Suprapubic skin (tissue), 4 donors: ENCODE data around the gene NFATC2. TPM values are rescaled to one million over a fixed set of nuclear protein-coding genes. Genes with fewer than 3 reads are reported as not detected.

ENCODE experiments used
- DNase-seq, 2 donors: peaks; one replicate each; pipeline ENCODE4 v3.0.0-alpha.2; 2019; ENCODE audit warnings: low spot score in 2 of 2
- H3K27ac ChIP-seq: fragments of 200-600 bp; sonication (generic); one replicate; pipeline ENCODE4 v1.5.1; 2019
- H3K27me3 ChIP-seq: fragments of 200-600 bp; sonication (generic); one replicate; pipeline ENCODE4 v1.5.1; 2019
- H3K36me3 ChIP-seq: fragments of 200-600 bp; sonication (generic); one replicate; pipeline ENCODE4 v1.5.1; 2019
- H3K4me1 ChIP-seq: fragments of 200-600 bp; sonication (generic); one replicate; pipeline ENCODE4 v1.5.1; 2019
- H3K4me3 ChIP-seq: fragments of 200-600 bp; sonication (generic); one replicate; pipeline ENCODE4 v1.5.1; 2019; ENCODE audit warnings: mild to moderate bottlenecking
- H3K9me3 ChIP-seq: fragments of 200-600 bp; sonication (generic); one replicate; pipeline ENCODE4 v1.5.1; 2019
- EP300 ChIP-seq: sonication (generic); formaldehyde crosslinking; IDR thresholded peaks from one replicate; pipeline ENCODE4 v1.6.1; 2017; ENCODE audit warnings: antibody characterized with exemption
- POLR2A ChIP-seq, 2 donors: fragments of 450-650 bp; IDR thresholded peaks; one replicate each; pipeline ENCODE4 v1.6.1; 2017; ENCODE audit warnings: antibody characterized with exemption in 2 of 2, mild to moderate bottlenecking in 2 of 2, moderate library complexity in 2 of 2
- POLR2AphosphoS5 ChIP-seq, 3 donors: sonication (generic); formaldehyde crosslinking; IDR thresholded peaks; one replicate each; pipeline ENCODE4 v1.6.1; 2017; ENCODE audit warnings: antibody characterized with exemption in 3 of 3
- WGBS: methylation state at CpG from one replicate; pipeline ENCODE4 v1.1.5; 2018; 5-methylcytosine and 5-hydroxymethylcytosine counted together
- total RNA-seq, 4 donors: library from RNA; depleted of rRNA; stranded (reverse); fragments of >200 nt; gene quantifications; one replicate each; pipeline ENCODE4 v1.1.0, GENCODE V29; 2016
- TF ChIP-seq, protein P1 (sequence below), 2 donors: fragments of 200-600 bp in 1 of 2; fragments of 450-650 bp in 1 of 2; sonication (generic) in 1 of 2; IDR thresholded peaks; one replicate each; pipeline ENCODE4 v1.5.1; 2016 to 2019; ENCODE audit warnings: antibody characterized with exemption in 2 of 2, mild to moderate bottlenecking in 1 of 2, moderate library complexity in 1 of 2

NFATC2 gene
- total RNA-seq, 4 donors from 2014 or later = 5.4 to 15.7 (median 8.4) TPM

DNA sequence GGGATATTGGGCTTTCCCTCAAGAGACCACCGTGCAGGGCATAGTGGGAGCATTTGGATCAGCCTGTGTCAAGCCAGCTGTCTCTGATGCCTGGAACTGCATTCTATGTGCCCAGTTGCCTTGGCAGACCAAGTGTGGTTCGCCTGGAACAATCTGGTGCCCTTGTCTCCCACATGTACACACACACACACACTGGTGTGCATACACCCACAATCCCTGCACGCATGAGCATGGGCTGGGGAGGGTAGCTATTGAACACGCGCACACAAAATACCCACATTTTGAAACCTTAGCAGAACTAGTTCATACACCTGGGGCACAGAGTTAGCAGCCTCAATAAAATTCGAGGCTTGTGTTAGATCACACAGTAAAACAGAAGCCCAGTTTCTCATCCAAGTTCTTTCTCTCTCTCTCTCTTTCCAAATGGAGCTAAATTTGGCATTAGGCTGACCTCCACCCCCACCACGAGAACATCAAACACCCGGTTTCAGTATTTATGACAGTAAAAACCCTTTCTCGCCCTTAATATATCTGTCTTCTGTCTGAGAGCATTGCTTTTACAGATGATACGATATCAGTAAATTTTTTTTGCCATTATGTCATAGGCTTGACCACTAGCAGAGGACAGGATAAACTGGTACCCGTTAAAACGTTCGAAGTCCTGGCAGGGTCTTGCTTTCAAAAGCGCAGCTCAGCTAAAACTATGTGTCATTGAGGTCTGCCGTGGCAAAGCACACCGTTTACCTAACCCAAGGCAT lies 18.2 kb upstream of the NFATC2 start:
- H3K4me3 ChIP-seq = peak overlapping the region; percentile 56
- no peak overlapping the region for H3K27ac ChIP-seq
- peaks cover 41% of the 10 kb centered on the region for H3K27me3 ChIP-seq
- WGBS = 16% methylated on average over 16 of the region's 16 CpGs
- no peak for DNase-seq
- H3K9me3 ChIP-seq = no peaks in the 10 kb centered on the region
- TF ChIP-seq, protein P1, sequence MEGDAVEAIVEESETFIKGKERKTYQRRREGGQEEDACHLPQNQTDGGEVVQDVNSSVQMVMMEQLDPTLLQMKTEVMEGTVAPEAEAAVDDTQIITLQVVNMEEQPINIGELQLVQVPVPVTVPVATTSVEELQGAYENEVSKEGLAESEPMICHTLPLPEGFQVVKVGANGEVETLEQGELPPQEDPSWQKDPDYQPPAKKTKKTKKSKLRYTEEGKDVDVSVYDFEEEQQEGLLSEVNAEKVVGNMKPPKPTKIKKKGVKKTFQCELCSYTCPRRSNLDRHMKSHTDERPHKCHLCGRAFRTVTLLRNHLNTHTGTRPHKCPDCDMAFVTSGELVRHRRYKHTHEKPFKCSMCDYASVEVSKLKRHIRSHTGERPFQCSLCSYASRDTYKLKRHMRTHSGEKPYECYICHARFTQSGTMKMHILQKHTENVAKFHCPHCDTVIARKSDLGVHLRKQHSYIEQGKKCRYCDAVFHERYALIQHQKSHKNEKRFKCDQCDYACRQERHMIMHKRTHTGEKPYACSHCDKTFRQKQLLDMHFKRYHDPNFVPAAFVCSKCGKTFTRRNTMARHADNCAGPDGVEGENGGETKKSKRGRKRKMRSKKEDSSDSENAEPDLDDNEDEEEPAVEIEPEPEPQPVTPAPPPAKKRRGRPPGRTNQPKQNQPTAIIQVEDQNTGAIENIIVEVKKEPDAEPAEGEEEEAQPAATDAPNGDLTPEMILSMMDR (IDR thresholded peaks at IDR 0.05) = no peak
- TF ChIP-seq POLR2AphosphoS5 (IDR thresholded peaks at IDR 0.05) (no peak), EP300 (no peak), POLR2A (IDR thresholded peaks at IDR 0.05) (no peak)
- H3K4me1 ChIP-seq = peaks cover 47% of the 10 kb centered on the region
- no peaks in the 10 kb centered on the region for H3K36me3 ChIP-seq

DNA sequence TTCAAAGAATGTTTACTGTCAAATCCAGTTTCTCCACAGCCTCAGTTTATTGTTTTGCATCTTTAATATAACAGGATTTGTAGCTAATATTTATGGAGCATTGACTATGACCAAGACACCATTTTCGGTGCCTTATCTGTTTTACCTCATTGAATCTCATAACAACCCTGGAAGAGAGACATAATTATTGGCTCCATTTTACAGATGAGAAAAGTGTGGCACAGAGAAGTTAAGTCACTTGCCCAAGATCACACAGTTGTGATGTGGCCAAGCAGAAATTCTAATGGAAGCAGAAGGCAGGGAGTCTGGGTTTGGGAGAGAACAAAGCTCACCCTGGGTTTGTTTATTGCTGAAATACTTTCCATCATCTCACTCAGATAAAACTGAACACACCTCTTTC lies 17.5 kb upstream of the NFATC2 start:
- TF ChIP-seq POLR2AphosphoS5 (IDR thresholded peaks at IDR 0.05) = no peak
- peaks cover 41% of the 10 kb centered on the region for H3K27me3 ChIP-seq
- no peak overlapping the region for H3K27ac ChIP-seq
- H3K36me3 ChIP-seq = no peaks in the 10 kb centered on the region
- no peak overlapping the region for H3K4me3 ChIP-seq
- no peak for DNase-seq
- no peaks in the 10 kb centered on the region for H3K9me3 ChIP-seq
- peaks cover 43% of the 10 kb centered on the region for H3K4me1 ChIP-seq
- WGBS = 82% methylated on average over 1 of the region's 1 CpG

DNA sequence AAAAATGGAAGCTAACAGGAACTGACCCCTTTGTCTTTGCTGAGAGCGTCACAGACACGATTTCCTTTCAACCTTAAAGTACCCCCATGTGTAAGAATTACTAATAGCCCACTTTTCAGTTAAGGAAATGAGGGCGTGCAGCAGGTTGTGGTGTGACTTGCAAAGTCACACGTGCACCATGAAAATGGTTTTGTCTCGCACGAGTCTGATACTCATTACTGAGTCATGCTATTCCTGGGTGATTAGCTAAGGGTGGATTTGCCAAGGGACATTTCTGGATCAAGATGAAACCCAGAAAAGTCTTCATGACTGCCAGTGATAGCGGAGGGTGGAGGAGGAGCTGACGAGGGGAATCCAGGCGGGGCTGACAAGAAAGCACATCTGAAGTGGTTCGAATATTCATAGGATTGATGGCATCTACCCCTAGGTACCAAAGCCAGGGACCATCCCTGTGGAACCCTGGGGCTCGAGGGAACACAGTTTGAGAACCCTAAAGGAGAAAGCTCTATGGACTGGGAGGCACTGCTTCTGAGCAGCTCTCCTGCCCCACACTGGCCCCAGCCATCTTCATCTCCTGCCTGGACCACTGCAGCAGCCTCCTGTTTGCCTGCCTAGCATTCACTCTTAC lies 12.1 kb upstream of the NFATC2 start:
- Histone ChIP-seq H3K9me3 (no peaks in the 10 kb centered on the region), H3K36me3 (no peaks in the 10 kb centered on the region), H3K27me3 (peaks cover 15% of the 10 kb centered on the region), H3K4me3 (no peak overlapping the region), H3K4me1 (peaks cover 9% of the 10 kb centered on the region), H3K27ac (no peak overlapping the region)
- no peak for DNase-seq
- TF ChIP-seq, protein P1 (IDR thresholded peaks at IDR 0.05) = no peak
- TF ChIP-seq POLR2AphosphoS5 (IDR thresholded peaks at IDR 0.05) (no peak), POLR2A (IDR thresholded peaks at IDR 0.05) (no peak), EP300 (no peak)
- WGBS = 30% methylated on average over 11 of the region's 11 CpGs

DNA sequence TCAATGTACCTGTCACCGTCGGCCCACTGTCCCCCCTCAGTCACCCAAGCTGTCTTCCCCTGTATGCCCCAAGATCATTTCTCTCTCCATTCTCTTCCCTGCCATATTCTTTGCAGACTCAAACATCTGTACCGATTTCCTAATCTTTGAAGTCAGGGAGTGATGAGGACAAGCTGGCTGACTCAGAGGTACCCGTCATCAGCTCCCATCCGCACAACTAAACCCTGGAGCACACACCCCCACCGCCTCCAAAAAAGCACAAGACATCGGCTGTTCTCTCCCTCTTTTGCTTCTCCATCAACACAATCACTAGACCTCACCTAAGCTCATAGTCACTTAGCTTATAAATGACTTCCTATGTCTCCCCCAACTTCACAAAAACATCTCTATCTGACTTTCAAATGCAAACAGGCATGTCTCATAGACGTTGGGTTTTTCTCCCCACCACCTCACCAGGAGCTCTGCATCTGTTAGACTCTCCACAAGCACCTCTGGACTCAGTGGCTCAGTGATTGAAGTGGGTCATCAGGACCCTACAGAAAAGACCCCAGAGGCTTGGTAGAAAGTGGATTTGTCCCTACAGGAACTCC lies 11.5 kb upstream of the NFATC2 start:
- DNase-seq = no peak
- no peaks in the 10 kb centered on the region for H3K9me3 ChIP-seq
- no peak overlapping the region for H3K27ac ChIP-seq
- peaks cover 9% of the 10 kb centered on the region for H3K4me1 ChIP-seq
- TF ChIP-seq POLR2AphosphoS5 (IDR thresholded peaks at IDR 0.05) (no peak), EP300 (no peak), POLR2A (IDR thresholded peaks at IDR 0.05) (no peak)
- TF ChIP-seq, protein P1 (IDR thresholded peaks at IDR 0.05) = no peak
- no peaks in the 10 kb centered on the region for H3K36me3 ChIP-seq
- H3K4me3 ChIP-seq = no peak overlapping the region
- WGBS = 62% methylated on average over 8 of the region's 8 CpGs
- H3K27me3 ChIP-seq = peaks cover 9% of the 10 kb centered on the region

DNA sequence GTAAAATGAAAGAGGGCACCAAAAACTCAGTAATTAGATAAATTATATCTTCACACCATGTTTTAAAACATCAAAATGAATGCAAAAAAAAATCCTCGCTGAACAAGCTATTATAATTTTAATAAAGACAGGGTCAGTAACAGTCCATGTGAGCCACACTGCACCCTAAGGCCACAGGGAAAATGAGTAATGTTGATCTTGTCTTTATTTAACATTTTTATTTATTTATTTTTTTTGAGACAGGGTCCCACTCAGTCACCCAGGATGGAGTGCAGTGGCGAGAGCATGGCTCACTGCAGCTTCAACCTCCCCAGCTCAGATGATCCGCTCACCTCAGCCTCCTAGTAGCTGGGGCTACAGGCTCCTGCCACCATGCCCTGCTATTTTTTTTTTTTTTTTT lies 8.7 kb upstream of the NFATC2 start:
- Histone ChIP-seq H3K4me1 (peaks cover 9% of the 10 kb centered on the region), H3K4me3 (no peak overlapping the region), H3K27me3 (no peaks in the 10 kb centered on the region), H3K36me3 (no peaks in the 10 kb centered on the region), H3K9me3 (no peaks in the 10 kb centered on the region), H3K27ac (no peak overlapping the region)
- WGBS = 92% methylated on average over 3 of the region's 3 CpGs
- no peak for DNase-seq
- TF ChIP-seq, protein P1 (IDR thresholded peaks at IDR 0.05) = no peak
- TF ChIP-seq POLR2A (IDR thresholded peaks at IDR 0.05) (no peak), POLR2AphosphoS5 (IDR thresholded peaks at IDR 0.05) (no peak), EP300 (no peak)
